ENCODE measurements around the gene STAM. TPM values are rescaled to one million over a fixed set of nuclear protein-coding genes. Genes with fewer than 3 reads are reported as not detected.

The STAM gene
- total and polyA plus RNA-seq, 7 donors, result 5.4 to 19.3 (median 13.7) TPM

GRCh38 chr10:17649052-17649451 lies 5.1 kb downstream of the STAM start:
- Histone ChIP-seq H3K4me3 (no peak overlapping the region), H3K36me3 (no peaks in the 10 kb centered on the region), H3K9me3 (no peaks in the 10 kb centered on the region), H3K4me1 (peaks cover 0 to 67% (median 27%) of the 10 kb centered on the region in 4 donors), H3K27ac (no peak overlapping the region), H3K27me3 (no peaks in the 10 kb centered on the region)
- WGBS, 2 donors, result 90 to 91% methylated on average over 4 of the region's 4 CpGs
- TF ChIP-seq POLR2AphosphoS5 (IDR thresholded peaks at IDR 0.05) (no peak), EP300 (IDR thresholded peaks at IDR 0.05) (no peak), POLR2A (IDR thresholded peaks at IDR 0.05) (no peak)
- TF ChIP-seq, protein P1, sequence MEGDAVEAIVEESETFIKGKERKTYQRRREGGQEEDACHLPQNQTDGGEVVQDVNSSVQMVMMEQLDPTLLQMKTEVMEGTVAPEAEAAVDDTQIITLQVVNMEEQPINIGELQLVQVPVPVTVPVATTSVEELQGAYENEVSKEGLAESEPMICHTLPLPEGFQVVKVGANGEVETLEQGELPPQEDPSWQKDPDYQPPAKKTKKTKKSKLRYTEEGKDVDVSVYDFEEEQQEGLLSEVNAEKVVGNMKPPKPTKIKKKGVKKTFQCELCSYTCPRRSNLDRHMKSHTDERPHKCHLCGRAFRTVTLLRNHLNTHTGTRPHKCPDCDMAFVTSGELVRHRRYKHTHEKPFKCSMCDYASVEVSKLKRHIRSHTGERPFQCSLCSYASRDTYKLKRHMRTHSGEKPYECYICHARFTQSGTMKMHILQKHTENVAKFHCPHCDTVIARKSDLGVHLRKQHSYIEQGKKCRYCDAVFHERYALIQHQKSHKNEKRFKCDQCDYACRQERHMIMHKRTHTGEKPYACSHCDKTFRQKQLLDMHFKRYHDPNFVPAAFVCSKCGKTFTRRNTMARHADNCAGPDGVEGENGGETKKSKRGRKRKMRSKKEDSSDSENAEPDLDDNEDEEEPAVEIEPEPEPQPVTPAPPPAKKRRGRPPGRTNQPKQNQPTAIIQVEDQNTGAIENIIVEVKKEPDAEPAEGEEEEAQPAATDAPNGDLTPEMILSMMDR (IDR thresholded peaks at IDR 0.05), result no peak
- no peak for DNase-seq
- intact Hi-C loops (cut with DNase I), result no loop called here

DNA sequence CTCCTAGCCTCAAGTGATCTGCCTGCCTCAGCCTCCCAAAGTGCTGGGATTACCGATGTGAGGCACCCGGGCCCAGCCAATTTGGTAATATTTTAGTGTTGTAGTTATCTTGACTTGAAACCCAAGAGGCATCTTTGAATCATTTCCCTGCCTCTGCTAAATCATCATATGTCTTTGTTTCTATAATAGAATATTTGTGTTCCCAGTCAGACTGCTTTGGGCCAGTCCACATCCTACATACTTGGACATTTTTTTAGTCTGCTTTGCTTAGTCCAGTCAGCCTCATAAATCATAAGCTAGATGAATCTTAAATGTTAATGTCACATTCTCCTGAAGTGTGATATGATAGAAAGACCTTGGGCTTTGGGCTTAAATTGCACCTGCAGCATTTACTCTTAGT lies 5.9 kb downstream of the STAM start:
- Histone ChIP-seq H3K9me3 (no peaks in the 10 kb centered on the region), H3K27me3 (no peaks in the 10 kb centered on the region), H3K4me3 (no peak overlapping the region), H3K4me1 (peaks cover 0 to 64% (median 26%) of the 10 kb centered on the region in 4 donors), H3K27ac (no peak overlapping the region), H3K36me3 (no peaks in the 10 kb centered on the region)
- DNase-seq, result no peak
- 91 to 95% methylated on average over 2 of the region's 2 CpGs for WGBS, 2 donors
- TF ChIP-seq POLR2A (IDR thresholded peaks at IDR 0.05) (no peak), POLR2AphosphoS5 (IDR thresholded peaks at IDR 0.05) (no peak), EP300 (IDR thresholded peaks at IDR 0.05) (no peak)
- TF ChIP-seq, protein P1 (IDR thresholded peaks at IDR 0.05), result no peak
- intact Hi-C loops (cut with DNase I), result no loop called here

- H3K9me3 ChIP-seq, result no peaks in the 10 kb centered on the region
- H3K27me3 ChIP-seq, result no peaks in the 10 kb centered on the region
- peaks cover 0 to 58% (median 20%) of the 10 kb centered on the region in 4 donors for H3K4me1 ChIP-seq
- TF ChIP-seq POLR2AphosphoS5 (IDR thresholded peaks at IDR 0.05) (no peak), EP300 (IDR thresholded peaks at IDR 0.05) (no peak), POLR2A (IDR thresholded peaks at IDR 0.05) (no peak)
- TF ChIP-seq, protein P1 (IDR thresholded peaks at IDR 0.05), result no peak
- DNase-seq, result no peak
- intact Hi-C loops (cut with DNase I), result no loop called here
- no peak overlapping the region for H3K27ac ChIP-seq
- 85 to 92% methylated on average over 8 of the region's 8 CpGs for WGBS, 2 donors
- no peaks in the 10 kb centered on the region for H3K36me3 ChIP-seq
- H3K4me3 ChIP-seq, result no peak overlapping the region
Measured at GRCh38 chr10:17650416-17650815, 6.5 kb downstream of the STAM start.

DNA sequence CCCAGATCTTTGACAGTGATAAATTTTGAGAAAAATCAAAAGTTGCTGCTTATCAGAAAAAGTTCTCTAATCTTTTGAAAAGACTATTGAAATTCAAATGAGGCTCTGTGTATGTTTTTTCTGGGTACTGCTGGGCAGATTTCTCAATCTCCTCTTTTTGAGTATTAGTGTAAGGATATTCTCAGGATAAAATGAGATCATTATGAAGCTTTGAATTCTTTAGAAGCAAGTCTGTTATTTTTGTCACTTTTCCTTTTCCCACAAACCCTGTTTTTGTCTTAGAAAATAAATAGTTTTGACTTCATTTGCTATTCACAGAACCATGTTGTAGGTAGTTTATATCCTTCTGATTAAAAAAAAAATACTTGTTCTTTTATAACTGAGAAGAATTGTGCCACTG lies 7.9 kb downstream of the STAM start:
- Histone ChIP-seq H3K4me3 (no peak overlapping the region), H3K27ac (no peak overlapping the region), H3K9me3 (no peaks in the 10 kb centered on the region), H3K36me3 (no peaks in the 10 kb centered on the region), H3K27me3 (no peaks in the 10 kb centered on the region), H3K4me1 (peaks cover 0 to 44% (median 7%) of the 10 kb centered on the region in 4 donors)
- no peak for DNase-seq
- TF ChIP-seq, protein P1 (IDR thresholded peaks at IDR 0.05), result no peak
- no peak for TF ChIP-seq POLR2AphosphoS5 (IDR thresholded peaks at IDR 0.05)
- no peak for TF ChIP-seq EP300 (IDR thresholded peaks at IDR 0.05)
- no peak for TF ChIP-seq POLR2A (IDR thresholded peaks at IDR 0.05)
- intact Hi-C loops (cut with DNase I), result no loop called here

DNA sequence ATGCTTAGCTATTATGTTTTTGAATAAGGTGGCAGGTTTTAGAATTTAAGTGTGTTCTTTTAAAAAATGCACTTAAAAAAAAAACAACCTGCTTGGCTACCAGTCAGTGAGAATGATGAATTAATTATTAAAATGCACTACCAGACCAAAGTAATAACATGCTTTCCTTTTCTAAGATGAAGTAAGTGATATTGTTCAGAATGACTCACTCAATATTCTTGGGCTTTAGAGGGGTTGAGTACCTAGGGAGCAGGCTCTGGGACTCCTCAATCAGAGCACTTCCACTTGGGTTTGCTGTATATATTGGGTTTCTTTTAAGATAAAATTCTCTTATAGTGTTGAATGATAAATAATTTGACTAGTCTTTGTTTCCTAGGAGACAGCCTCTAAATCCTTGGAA lies 8.6 kb downstream of the STAM start:
- TF ChIP-seq EP300 (IDR thresholded peaks at IDR 0.05) (no peak), POLR2A (IDR thresholded peaks at IDR 0.05) (no peak), POLR2AphosphoS5 (IDR thresholded peaks at IDR 0.05) (no peak)
- TF ChIP-seq, protein P1 (IDR thresholded peaks at IDR 0.05), result no peak
- no peak overlapping the region for H3K4me3 ChIP-seq
- peaks cover 0 to 37% (median 4%) of the 10 kb centered on the region in 4 donors for H3K4me1 ChIP-seq
- no peak overlapping the region for H3K27ac ChIP-seq
- H3K36me3 ChIP-seq, result no peaks in the 10 kb centered on the region
- intact Hi-C loops (cut with DNase I), result no loop called here
- no peak for DNase-seq
- no peaks in the 10 kb centered on the region for H3K9me3 ChIP-seq
- no peaks in the 10 kb centered on the region for H3K27me3 ChIP-seq
